Keratinocyte (primary cell): ENCODE results near the gene SAV1. TPM values are rescaled to one million over a fixed set of nuclear protein-coding genes. Genes with fewer than 3 reads are reported as not detected.

Experiments used
- DNase-seq: peaks from one replicate; pipeline ENCODE4 v3.0.0-alpha.2; 2011; ENCODE audit warnings: low read depth, missing footprints, low spot score
- FAIRE-seq: peaks from 2 replicates; lab custom pipeline; 2011; peaks lifted over from hg19 to GRCh38; lab: Jason Lieb, UNC
- H2AFZ ChIP-seq: 2 replicates; pipeline ENCODE4 v1.6.0; 2012; ENCODE audit warnings: low read length, control low read depth, inconsistent platforms; ENCODE audit not compliant: control insufficient read depth
- H3K27ac ChIP-seq: 2 replicates; pipeline ENCODE4 v1.5.1; 2011; ENCODE audit warnings: low read length; ENCODE audit not compliant: control insufficient read depth, insufficient read depth
- H3K27me3 ChIP-seq: 3 replicates; pipeline ENCODE4 v1.6.0; 2011; ENCODE audit warnings: low read length; ENCODE audit not compliant: control insufficient read depth, insufficient read depth; ENCODE audit errors: extremely low read depth
- H3K36me3 ChIP-seq, 2 experiments: 2 replicates in 1 of 2; 3 replicates in 1 of 2; pipeline ENCODE4 v1.5.1; 2011; ENCODE audit warnings: low read length in 2 of 2, mild to moderate bottlenecking in 1 of 2; ENCODE audit not compliant: control insufficient read depth in 2 of 2, insufficient read depth in 2 of 2; ENCODE audit errors: extremely low read depth in 1 of 2
- H3K4me1 ChIP-seq: 3 replicates; pipeline ENCODE4 v1.5.1; 2011; ENCODE audit warnings: low read length; ENCODE audit not compliant: control insufficient read depth, insufficient read depth; ENCODE audit errors: extremely low read depth
- H3K4me2 ChIP-seq: 3 replicates; pipeline ENCODE4 v1.6.0; 2011; ENCODE audit warnings: low read depth, low read length; ENCODE audit not compliant: control insufficient read depth, insufficient read depth; ENCODE audit errors: extremely low read depth
- H3K4me3 ChIP-seq, 3 experiments: fragments of 200-600 bp in 1 of 3; sonication (generic) in 1 of 3; 2 replicates in 2 of 3; 3 replicates in 1 of 3; pipeline ENCODE4 v1.5.1; 2011 to 2016; ENCODE audit warnings: low read length in 3 of 3, mild to moderate bottlenecking in 3 of 3, control low read depth in 2 of 3, inconsistent platforms in 1 of 3, low read depth in 1 of 3, mixed read lengths in 1 of 3, mixed run types in 1 of 3, moderate library complexity in 1 of 3; ENCODE audit not compliant: control insufficient read depth in 2 of 3, insufficient read depth in 2 of 3; ENCODE audit errors: extremely low read depth in 1 of 3
- H3K79me2 ChIP-seq: 2 replicates; pipeline ENCODE4 v1.6.0; 2012; ENCODE audit warnings: low read length; ENCODE audit not compliant: control insufficient read depth, insufficient read depth
- H3K9ac ChIP-seq: 3 replicates; pipeline ENCODE4 v1.6.0; 2011; ENCODE audit warnings: low read length; ENCODE audit not compliant: control insufficient read depth, insufficient read depth; ENCODE audit errors: extremely low read depth
- H3K9me1 ChIP-seq: 3 replicates; pipeline ENCODE4 v1.6.0; 2011; ENCODE audit warnings: low read length; ENCODE audit not compliant: control insufficient read depth, insufficient read depth; ENCODE audit errors: extremely low read depth
- H3K9me3 ChIP-seq: 2 replicates; pipeline ENCODE4 v1.5.1; 2012; ENCODE audit warnings: low read depth, low read length; ENCODE audit not compliant: control insufficient read depth
- H4K20me1 ChIP-seq: 3 replicates; pipeline ENCODE4 v1.6.0; 2011; ENCODE audit warnings: low read length; ENCODE audit not compliant: control insufficient read depth, insufficient read depth; ENCODE audit errors: extremely low read depth
- CTCF ChIP-seq, 3 experiments: IDR thresholded peaks in 1 of 3; conservative IDR thresholded peaks in 1 of 3; optimal IDR thresholded peaks in 1 of 3; 2 replicates in 2 of 3; 3 replicates in 1 of 3; pipeline versions ENCODE3 to v1.5.1; 2011; ENCODE audit warnings: low read length in 3 of 3, mild to moderate bottlenecking in 3 of 3, moderate library complexity in 2 of 3, control low read depth in 1 of 3, inconsistent platforms in 1 of 3; ENCODE audit not compliant: insufficient read depth in 2 of 3; ENCODE audit errors: extremely low read depth in 1 of 3
- EZH2 ChIP-seq: IDR thresholded peaks from one replicate; pipeline ENCODE4 v1.6.1; 2012; ENCODE audit warnings: inconsistent platforms, mild to moderate bottlenecking, low read length, moderate library complexity
- dilution Hi-C: fragments of 300-500 bp; cut with MboI; formaldehyde crosslinking; loops from one replicate; pipeline ENCODE4 v1.7.0; 2020; ENCODE audit warnings: low sequenced_read_pairs; ENCODE audit not compliant: extremely low pct_ligation_motif_present
- polyA plus RNA-seq, 5 experiments: library from polyadenylated mRNA; depleted of rRNA in 3 of 5; stranded (reverse) in 3 of 5; stranded (forward) in 1 of 5; unstranded in 1 of 5; fragments of >200 nt; gene quantifications; 1 replicate in 1 of 5; 2 replicates in 3 of 5; 3 replicates in 1 of 5; pipeline versions ENCODE4 v1.2.1 to v1.2.3, GENCODE V29; 2011 to 2012; ENCODE audit warnings: missing spikeins in 2 of 5, low read depth in 1 of 5, low replicate concordance in 1 of 5

The SAV1 gene
- polyA plus RNA-seq, 1 donor (not counting 4 experiments of a cell fraction or from before 2014, with no cell fraction given), result 26.0 TPM

- DNase-seq (no peak), FAIRE-seq (no peak)
- H3K79me2 ChIP-seq, result no peaks in the 10 kb centered on the region
- H3K27ac ChIP-seq, result no peak overlapping the region
- dilution Hi-C loops, result no loop called here
- no peak overlapping the region for H3K4me2 ChIP-seq
- no peaks in the 10 kb centered on the region for H3K9me1 ChIP-seq
- no peak for TF ChIP-seq EZH2
- no peak for TF ChIP-seq CTCF (optimal IDR thresholded peaks at IDR 0.05 in 1 of 3, IDR thresholded peaks at IDR 0.05 in 1 of 3, conservative IDR thresholded peaks at IDR 0.05 in 1 of 3; ENCODE audit: extremely low read depth in 1 of 3, insufficient read depth in 2 of 3, low read length in 3 of 3)
- no peaks in the 10 kb centered on the region for H3K4me1 ChIP-seq
- H4K20me1 ChIP-seq, result no peaks in the 10 kb centered on the region
- no peaks in the 10 kb centered on the region for H3K9me3 ChIP-seq
- H3K4me3 ChIP-seq, result no peak overlapping the region
- H3K27me3 ChIP-seq, result no peaks in the 10 kb centered on the region
- no peak overlapping the region for H3K9ac ChIP-seq
- H3K36me3 ChIP-seq, result no peaks in the 10 kb centered on the region
- H2AFZ ChIP-seq, result no peak overlapping the region
These were observed 57.6 kb downstream of the SAV1 start for GRCh38 chr14:50610465-50610864.

GRCh38 chr14:50608302-50608851 is 59.7 kb downstream of the SAV1 start:
- H4K20me1 ChIP-seq, result no peaks in the 10 kb centered on the region
- H3K4me3 ChIP-seq, result no peak overlapping the region
- dilution Hi-C loops, result no loop called here
- H3K9ac ChIP-seq, result no peak overlapping the region
- no peaks in the 10 kb centered on the region for H3K36me3 ChIP-seq
- no peaks in the 10 kb centered on the region for H3K9me1 ChIP-seq
- H3K4me2 ChIP-seq, result no peak overlapping the region
- H2AFZ ChIP-seq, result no peak overlapping the region
- peak; percentile 52 for FAIRE-seq
- DNase-seq, result no peak
- no peaks in the 10 kb centered on the region for H3K9me3 ChIP-seq
- no peaks in the 10 kb centered on the region for H3K79me2 ChIP-seq
- no peak overlapping the region for H3K27ac ChIP-seq
- no peaks in the 10 kb centered on the region for H3K4me1 ChIP-seq
- H3K27me3 ChIP-seq, result no peaks in the 10 kb centered on the region
- TF ChIP-seq CTCF (optimal IDR thresholded peaks at IDR 0.05 in 1 of 3, IDR thresholded peaks at IDR 0.05 in 1 of 3, conservative IDR thresholded peaks at IDR 0.05 in 1 of 3; ENCODE audit: extremely low read depth in 1 of 3, insufficient read depth in 2 of 3, low read length in 3 of 3), result no peak
- TF ChIP-seq EZH2, result no peak
